ENCODE measurements around the gene BNC1.

DNA sequence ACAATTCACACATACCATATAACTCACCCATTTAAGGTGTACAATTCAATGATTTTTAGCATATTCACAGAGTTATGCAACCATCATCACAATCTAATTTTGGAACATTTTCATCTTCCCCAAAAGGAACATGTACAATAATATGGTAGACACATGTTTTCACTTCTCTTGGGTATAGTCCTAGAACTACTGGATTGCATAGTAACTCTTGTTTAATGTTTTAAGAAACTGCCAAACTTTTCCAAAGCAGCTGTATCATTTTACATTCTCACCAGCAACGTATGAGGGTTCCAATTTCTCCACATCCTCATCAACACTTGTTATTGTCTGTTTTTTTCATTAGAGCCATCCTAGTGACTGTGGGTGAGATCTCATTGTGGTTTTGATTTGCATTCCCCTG is 14.3 kb downstream of the BNC1 start:
- TF ChIP-seq POLR2AphosphoS5 (IDR thresholded peaks at IDR 0.05; ENCODE audit: borderline replicate concordance, low read depth, low read length) (no peak), EZH2 (IDR thresholded peaks at IDR 0.05) (no peak)
